NCI-H446 (cell line): ENCODE results near the gene ACOX2.

Source experiments
- DNase-seq, 2 experiments: peaks; one replicate each; lab custom pipeline; 2025; lab: John Stamatoyannopoulos, UW

The ACOX2 gene

DNA sequence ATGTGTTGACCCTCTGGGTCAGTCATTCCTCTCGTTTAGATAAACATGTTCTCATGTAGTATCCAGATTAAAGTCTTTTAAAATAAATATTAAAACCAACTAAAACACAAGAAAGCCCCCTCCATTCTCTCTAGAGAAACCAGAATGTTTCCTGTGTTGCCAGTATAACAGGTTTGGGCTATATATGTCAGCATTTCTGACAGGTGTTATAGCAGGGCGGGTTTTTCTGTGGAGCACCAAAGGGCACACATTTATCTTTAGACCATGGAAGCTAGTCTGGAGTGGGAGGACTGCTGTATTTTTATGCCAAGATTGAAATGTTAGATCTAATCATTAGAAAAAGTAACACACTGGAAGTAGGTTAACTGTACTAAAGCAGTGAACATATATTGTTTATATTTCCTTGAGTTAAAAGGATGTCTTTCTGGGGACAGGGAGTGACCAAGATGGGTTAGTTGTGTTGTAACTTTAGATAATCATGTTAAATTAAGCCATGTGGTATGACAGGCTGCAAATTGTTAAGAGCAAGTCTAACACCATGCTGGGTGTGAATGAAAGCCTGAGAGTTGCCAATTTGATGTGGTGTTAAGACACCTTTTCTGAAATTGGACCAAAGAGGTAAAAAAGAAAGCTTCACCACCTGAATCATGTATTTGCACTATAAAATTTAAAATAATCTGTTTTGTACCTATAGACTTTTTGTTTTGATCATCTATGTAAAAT lies 29.5 kb downstream of the ACOX2 start:
- no peak for DNase-seq

DNA sequence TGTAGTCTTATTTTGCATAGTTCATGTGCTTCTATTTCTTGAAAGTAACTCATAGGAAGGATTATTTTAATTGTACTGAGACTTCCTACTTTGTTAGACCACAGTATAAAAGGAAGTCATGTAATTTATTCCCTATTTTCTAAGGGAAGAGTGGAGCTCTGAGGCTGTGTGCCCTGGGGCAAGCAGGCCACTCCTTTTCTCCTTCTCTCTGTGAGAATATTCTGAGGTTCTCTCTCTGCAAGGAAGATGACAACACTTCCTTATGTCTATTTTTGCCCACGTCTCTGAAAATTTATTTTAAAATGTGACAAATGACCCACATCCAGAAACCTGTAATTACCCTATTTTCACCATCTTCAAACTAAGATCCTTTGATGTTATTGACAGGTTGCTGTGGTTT lies 34.1 kb downstream of the ACOX2 start:
- no peak for DNase-seq

DNA sequence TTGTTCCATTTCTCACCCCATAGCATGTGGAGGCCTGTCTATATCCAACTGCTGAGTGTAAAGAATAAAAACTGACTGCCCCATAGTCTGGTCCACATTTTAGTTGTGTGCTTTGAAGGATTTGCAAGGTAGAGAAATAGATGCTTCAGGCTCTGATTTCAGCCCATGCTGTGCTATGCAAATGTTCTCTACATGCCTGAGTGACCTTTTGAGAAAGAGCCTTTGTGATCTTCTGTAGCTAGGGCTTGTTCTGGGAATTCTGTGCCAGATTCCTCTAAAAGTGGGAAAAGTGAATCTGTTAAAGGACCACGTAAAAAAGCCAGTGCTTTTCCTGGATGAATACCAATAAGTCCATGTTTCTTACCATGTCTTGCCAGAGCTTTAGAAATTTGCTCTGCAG lies 39.9 kb downstream of the ACOX2 start:
- DNase-seq = peak in 1 of 2 experiments; percentile 28

DNA sequence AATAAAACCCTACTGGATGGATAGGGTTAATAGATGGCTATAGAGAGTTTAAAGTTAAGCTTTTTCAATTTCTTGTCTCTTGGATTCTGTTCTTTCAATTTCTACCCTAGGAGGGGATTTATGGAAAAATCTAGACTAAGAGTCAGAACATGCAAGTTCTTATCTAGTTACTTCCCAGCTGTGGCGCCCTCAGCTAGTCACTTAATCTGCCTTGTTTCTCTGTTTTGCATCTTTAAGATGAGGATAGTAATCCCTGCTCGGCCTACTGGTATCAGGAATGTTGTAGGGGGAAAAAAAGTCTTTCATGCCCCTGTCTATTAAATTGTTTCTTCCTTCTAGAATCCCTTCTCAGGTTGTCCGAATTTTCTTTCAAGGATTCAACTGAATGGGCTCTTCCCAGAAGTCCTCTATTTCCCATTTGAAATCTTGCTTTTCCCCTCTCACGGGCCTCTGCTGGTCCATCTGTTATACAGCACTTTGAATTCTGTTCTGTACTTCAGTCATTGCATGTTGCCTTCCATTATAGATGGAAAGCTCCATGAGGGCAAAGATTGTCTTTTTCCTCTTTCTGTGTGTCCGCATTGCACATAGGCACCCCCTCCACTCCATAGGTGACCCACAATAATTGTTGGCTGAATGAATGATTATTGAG lies 40.7 kb downstream of the ACOX2 start:
- DNase-seq = no peak

DNA sequence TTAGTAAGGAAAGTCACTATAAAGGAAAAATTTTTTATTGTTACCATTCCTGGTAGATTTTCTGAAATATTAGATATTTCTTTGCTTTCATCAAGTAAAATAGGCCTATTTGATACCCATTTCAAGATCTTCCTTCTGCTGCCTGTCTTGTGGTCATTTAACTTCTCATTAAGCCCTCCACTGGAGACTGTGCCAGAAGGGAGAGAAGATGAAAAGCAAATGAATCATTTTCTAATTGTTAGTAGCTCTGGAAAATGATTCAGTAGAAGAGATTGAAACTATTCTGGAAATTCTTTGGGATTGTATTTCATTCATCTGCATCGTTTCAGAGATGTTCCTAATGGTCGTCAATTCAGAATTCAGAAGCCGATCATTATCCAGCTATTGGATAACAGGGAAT lies 41.9 kb downstream of the ACOX2 start:
- no peak for DNase-seq

DNA sequence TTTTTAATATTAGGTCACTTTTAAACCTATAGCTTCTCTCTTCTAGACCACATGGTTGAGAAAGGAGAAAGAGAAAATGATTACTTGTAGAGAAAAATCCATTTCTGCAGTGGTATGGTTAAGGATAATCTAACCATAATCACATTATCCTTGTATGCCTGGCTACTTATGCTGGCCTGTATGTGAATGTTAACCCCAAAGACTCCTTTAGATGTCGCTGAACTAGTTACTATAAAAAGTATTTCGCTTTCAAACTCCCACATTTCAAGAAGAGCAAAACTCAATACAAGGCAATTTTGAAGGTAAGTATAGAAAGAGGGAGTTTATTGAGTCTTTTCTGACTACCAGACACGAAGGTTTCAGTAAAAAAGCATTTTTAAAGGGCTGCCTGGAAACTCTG lies 42.9 kb downstream of the ACOX2 start:
- no peak for DNase-seq

DNA sequence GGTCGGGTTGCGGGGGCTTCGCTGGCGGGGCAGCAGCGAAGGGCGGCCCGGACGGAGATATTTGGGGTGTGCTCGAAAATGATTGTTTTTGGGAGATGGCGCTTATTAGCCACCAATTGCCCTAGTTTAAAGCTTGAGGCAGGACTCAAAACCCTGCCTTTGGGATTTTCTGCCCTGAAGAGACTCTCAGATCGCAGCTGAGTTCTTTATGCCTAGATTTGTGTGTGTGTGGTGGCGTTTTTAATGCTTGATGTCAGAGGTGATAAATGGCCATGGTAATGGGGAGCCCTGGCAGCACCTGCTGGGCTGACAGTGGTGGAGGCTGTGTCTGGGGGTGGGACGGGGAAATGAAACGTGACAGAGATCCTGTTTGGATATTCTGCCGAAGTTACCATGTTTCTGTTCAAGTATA lies 44.5 kb downstream of the ACOX2 start:
- DNase-seq = no peak

DNA sequence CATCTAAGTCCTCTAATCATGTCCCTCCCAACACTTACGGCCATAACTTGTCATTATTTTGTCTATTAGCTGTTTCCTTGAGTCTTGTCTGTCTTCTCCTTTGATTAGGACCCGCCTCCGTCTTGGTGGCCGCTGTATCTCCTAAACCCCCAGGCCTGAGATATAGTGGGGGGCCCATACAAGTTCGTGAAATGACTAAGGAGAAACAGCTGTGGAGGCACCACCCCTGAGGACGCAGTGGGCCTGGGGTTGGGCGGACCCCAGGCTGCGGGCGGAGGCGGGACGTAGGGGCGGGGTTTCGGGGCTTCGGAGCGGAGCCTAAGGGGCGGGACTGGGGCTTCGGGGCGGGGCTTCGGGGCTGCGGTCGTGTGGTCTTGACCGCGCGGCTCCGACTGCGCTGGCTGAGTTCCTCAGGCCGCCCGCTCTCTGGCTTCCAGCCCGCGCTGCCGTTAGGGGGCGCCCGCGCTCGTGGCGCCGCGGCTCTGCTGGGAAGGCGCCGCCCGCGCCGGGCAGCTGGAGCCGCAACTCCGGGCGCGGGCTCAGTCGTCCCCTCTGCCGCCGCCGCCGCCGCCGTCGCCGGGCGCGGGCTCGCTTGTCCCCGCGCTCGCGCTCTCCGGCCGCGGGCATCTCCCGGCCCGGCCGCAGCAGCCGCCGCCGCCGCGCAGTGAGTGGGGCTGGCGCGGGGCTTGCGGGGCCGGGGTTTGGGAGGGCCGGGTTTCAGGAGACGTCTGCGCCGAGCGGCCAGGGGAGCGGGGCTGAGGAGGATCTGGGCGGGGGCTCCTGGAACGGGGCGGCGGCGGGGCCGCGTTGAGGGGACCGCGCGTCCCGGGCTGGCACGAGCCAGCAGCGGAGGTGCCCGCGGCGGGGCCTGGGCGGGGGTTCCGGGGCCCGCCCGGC lies 45.2 kb downstream of the ACOX2 start, which contains the start of gene KCTD6:
TSS of gene KCTD6 (plus strand) at position 591 of the 897 bp plus-strand sequence. CDS start 6,660 bp downstream, outside the sequence.
- peak in 1 of 2 experiments; percentile 70 for DNase-seq

DNA sequence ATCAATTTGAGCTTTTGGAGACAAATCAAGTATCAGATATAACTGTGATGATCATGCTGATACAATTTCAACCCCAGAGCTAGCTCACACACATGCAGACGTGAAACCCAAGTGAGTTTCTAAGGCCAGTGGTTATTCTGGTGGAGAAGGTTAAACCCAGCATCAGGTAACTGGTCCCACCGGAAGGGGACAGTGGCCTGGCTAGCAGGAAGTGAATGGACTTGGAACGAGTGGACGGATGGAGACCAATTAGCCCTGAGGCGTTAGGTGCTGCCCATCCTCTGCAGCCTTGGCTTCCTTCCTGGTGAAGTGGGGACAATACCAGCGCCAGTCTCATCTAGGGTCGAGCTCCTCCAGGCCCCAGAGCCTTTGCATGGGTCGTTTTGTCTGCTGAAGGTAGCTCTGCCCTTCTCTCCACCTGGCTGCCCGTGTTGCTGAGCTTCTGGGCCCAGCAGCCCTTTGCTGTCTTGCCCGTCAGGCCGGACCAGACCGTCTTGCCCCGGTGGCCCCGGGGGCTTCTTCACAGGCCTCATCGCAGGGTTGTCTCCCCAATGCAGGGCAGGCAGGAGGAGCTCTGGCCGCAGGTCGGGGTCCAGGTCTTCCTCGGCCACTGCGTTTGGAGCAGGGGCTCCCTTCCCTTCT lies 46.0 kb downstream of the ACOX2 start:
- no peak for DNase-seq

DNA sequence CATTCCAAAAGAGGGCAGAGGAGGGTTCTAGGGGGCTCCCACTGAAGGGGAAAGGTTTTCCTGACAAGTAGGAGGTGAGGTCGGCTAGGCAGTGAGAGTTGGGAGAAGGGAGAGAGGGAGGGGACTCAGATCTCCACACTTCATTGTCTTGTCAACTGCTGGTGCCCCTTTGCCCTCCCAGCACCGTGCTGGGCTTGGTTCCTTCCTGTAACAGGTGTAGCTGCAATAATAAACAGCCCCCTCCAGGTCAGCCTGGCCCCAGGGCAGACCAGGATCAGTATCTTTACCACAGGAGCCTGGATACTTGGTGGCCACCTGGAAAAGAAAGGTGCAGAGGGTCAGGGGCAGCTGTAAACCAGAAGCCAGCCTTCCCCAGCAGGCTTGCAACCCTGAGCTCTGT lies 48.0 kb downstream of the ACOX2 start:
- DNase-seq = no peak

DNA sequence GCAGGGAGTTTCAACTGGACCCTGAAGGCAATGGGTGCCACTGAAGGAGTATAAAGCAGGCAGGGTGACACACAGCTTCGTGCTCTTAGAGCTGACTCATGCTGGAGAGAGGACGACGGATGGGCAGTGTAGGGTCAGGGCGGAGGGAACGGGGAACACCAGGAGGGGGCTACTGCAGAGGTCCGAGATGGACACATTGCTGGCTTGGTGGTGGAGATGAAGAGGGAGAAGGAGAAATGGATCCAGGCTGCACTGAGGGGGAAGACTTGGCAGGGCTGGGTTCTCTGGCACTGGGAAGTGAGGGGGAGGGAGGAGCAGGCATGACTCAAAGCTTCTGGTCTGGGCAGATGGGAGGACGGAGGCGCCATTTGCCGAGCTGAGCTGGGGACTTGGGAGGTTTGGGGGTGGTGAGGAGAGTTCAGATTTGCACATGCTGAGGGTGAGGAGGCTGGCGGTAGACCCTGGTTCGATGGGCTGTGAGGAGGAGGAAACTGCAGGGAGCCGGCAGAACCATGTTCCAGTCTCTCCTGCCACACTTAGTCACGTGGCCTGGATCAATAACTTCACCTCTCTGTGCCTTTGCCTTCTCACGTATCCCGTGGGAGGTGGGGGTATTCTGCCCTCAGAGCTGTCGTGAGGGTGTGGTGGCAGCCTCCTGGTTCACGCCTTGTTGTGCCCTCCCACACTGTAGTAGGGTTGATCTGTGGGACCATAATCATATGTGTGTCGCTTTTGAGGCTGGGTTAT lies 49.7 kb downstream of the ACOX2 start:
- peak in 1 of 2 experiments; percentile 14 for DNase-seq

DNA sequence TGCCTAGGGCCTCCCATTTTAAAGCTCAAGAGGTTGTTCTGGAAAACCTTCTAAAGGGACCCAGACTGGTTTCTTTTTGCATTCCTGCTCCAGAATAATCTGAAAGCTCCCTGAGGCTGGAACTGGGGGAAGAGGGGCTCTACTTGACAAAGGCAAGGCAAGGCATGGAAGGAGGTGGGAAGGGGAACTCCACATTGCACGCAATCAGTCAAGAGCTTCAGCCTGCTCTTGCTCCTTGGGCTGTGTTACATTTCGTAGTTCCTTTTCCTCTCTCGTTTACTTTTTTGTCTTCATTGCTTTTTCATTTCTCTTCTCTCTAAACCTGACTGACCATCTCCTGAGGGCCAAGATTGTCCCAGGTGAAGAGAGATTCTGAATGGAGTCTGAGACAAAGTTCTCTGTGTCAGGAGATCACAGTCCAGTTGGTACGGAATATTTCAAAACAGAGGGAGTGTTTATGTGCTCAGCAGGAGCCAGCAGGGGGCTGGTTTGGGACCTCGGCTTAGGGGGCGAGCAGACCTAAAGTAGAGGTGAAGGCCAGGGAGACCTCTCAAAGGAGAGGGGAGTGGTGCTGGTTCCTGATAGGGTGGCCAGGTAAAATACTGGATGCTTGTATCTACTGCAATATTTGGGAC lies 51.1 kb downstream of the ACOX2 start:
- no peak for DNase-seq

DNA sequence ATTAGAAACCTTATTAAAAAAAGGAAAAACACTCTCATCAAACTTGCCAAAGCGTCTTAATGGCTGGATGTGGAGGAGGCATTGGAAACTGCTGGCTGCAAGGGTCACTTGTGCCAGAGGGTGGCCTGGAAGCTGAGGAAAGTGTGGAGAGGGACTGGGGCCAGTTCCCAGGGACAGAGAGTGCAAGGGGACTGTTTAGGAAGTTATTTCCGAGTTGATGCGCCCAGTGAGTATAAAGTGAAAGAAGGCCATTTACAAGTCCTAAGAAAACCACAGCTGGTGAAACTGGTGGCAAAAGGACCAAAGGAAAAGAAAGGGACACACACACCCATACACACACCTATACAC lies 52.3 kb downstream of the ACOX2 start:
- DNase-seq = no peak

DNA sequence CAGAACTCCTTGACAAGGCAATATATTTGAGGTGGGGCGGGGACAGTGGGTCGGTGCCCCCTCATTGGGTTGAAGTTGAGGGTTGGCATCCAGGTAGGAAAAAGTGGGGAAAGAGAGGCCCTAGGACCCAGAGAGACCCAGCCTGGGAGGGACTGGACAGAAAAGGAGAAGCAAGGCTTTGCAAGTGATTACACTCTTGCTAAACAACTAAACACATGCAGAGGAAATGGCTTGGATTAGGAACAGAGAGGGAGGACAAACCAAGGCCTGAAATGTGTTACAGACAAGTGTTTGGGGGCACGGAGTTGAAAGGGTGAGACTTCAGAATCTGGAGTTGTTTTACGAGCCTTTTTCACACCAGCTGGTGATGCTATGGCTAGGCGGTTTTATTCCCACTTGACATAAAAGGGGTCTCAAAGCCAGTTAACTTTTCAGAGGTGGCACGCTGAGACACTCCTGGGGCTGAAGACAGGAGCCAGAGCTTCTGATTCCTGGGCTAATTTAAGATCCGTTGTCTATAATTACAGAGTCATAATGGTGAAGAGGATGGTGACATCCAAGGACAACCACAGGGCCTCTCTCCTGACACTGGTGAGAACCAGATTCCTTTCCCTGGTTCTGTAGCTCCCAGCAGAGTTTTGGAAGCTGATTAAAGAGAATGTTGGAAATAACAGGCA lies 52.8 kb downstream of the ACOX2 start:
- DNase-seq = no peak

DNA sequence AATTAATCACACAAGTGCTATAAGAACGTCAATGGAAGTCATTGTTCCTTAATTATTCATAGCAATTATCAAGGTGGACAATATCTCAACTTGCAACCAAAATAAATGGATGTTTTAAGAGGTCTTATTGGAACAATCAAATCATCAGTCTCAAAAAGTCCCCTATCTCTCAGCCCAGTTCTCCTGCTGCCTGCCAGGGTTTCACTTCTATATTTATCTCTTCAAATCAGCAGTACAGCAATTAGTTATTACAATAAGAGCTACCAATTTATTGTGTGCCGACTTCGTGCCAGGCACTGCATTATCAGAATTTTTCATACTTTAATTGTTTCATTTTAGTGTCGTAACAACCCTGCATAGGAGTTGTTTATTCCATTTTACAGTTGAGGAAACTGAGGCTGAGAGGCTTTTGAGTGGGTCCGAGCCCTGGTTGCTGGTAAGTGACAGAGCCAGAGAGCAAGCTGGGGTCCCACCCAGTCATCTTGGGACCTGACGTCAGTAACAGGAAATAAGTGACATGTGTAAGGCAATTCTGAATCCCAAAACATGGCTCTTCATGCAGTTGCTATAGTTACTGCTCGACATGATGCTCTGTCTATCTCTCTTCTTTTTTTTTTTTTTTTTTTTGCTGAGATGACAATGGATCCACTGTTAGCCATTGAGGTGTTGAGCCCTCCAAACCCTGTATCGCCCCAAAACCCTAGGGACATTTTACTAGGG lies 53.9 kb downstream of the ACOX2 start:
- no peak for DNase-seq

DNA sequence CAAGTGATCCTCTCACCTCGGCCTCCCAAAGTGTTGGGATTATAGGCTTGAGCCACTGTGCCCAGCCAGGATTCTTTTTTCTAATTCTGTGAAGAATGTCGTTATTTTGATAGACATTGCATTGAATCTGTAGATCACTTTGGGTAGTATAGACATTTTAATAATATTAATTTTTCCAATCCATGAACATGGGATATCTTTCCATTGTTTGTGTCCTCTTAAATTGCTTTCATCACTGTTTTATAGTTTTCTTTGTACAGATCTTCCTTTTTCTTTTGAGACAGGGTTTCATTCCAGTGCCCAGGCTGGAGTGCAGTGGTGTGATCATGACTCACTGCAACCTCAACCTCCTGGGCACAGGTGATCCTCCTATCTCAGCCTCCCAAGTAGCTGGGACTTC lies 56.7 kb downstream of the ACOX2 start:
- no peak for DNase-seq

DNA sequence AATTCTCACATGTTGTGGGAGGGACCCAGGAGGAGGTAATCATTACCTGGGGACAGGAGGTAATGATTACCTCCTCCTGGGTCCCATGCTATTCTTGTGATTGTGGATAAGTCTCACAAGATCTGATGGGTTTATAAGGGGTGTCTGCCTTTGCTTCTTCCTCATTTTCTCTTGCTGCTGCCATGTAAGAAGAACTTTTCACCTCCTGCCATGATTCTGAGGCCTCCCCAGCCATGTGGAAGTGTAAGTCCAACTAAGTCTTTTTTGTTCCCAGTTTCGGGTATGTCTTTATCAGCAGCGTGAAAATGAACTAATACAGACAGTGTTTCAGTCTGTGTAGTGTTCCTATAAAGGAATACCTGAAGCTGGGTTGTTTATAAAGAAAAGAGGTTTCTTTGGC lies 58.2 kb downstream of the ACOX2 start:
- no peak for DNase-seq

DNA sequence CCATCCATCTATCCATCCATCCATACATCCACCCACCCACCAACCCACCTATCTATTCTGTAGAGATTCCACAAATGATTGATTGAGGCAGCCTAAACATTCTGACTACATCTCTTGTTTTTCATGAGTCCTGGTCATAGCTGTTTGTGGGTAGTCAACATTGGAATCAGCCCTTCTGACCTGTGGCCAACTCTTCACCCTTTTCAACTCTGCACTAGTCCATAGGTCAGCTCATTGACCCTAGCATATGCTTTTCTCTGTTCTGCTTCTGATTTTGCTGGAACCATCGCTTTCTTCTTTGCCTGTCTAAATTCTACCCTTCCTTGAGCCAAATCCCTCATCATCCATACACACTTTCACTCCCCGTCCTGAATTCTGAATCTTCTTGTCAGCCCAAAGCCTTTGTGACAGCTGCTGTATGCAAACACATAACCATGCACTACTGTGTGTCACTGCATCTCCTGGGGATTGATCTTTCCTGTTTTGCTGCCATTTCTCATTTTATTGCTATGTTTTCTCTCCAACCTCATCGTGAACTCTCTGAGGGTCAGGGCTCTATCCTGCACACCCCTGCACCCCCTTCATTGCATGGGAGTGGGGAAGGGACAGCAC lies 61.9 kb downstream of the ACOX2 start:
- no peak for DNase-seq

DNA sequence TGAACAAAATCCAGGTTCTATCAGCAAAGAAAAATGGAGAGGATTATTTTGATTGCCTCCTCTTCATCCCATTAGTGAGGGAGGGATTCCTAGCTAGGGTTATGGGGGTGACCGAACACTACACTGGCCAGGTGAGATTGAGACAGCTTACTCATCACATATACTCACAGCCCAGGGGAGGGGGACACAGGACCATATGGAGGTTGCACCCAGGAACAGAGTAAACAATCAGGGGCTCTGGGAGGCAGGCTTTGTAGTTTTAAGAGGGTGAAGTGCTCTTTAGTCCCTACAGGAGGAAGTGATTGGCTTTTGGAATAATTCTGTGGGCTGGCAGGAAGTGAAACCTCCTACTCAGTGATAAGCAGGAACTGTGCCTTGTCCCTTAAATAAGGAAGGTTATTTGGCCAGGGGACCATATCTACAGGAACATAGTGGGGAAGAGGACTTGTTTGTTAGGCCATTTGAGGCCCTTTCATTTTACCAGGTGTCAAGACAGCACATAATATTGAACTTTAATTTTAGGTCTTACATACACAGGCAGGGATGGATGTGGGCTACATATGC lies 62.6 kb downstream of the ACOX2 start:
- no peak for DNase-seq
